MCF 10A (cell line): Measurements from ENCODE around the gene SRGAP2B. TPM values are rescaled to one million over a fixed set of nuclear protein-coding genes. Genes with fewer than 3 reads are reported as not detected.
"Not testable (repeated sequence)": the region's sequence is repeated elsewhere in the genome, so short reads cannot be mapped to it uniquely, and the experiment has no call there.

Source experiments
- BruUV-seq: library from RNA; stranded (reverse); fragments of 400-500 nt; replicated peaks from 2 replicates; lab custom pipeline; 2021; lab: Mats Ljungman, UMichigan
- CTCF ChIA-PET: fragments of 300-600 bp; sonication (Branson Sonifier 250); formaldehyde crosslinking; extraction: SDS; loops from one replicate; lab custom pipeline; 2021; ENCODE audit warnings: antibody characterized with exemption, inconsistent platforms; lab: Yijun Ruan, JAX
- POLR2A ChIA-PET: fragments of 300-600, 350-650 bp; sonication (Branson Sonifier 250); formaldehyde crosslinking; extraction: SDS; loops from one replicate; lab custom pipeline; 2020; ENCODE audit warnings: antibody characterized with exemption, inconsistent platforms; lab: Yijun Ruan, JAX
- DNase-seq: peaks from one replicate; pipeline ENCODE4 v3.0.0-alpha.2; 2018; ENCODE audit not compliant: unreplicated experiment
- H3K27ac Mint-ChIP-seq: one replicate; pipeline ENCODE4 v1.8.0; 2022; ENCODE audit warnings: mild to moderate bottlenecking, low read depth, mixed read lengths; ENCODE audit not compliant: unreplicated experiment
- H3K27me3 Mint-ChIP-seq: one replicate; pipeline ENCODE4 v1.8.0; 2022; ENCODE audit warnings: mixed read lengths; ENCODE audit not compliant: insufficient read depth, unreplicated experiment
- H3K36me3 Mint-ChIP-seq: one replicate; pipeline ENCODE4 v1.8.0; 2022; ENCODE audit warnings: mild to moderate bottlenecking, moderate library complexity, mixed read lengths; ENCODE audit not compliant: insufficient read depth, unreplicated experiment
- H3K4me1 Mint-ChIP-seq: one replicate; pipeline ENCODE4 v1.8.0; 2022; ENCODE audit warnings: mixed read lengths; ENCODE audit not compliant: insufficient read depth, unreplicated experiment
- H3K4me3 Mint-ChIP-seq: one replicate; pipeline ENCODE4 v1.8.0; 2022; ENCODE audit warnings: mild to moderate bottlenecking, moderate library complexity, mixed read lengths; ENCODE audit not compliant: unreplicated experiment
- H3K9me3 Mint-ChIP-seq: one replicate; pipeline ENCODE4 v1.8.0; 2022; ENCODE audit warnings: mixed read lengths; ENCODE audit not compliant: unreplicated experiment
- intact Hi-C: fragments of 100-400 bp; cut with micrococcal nuclease; formaldehyde crosslinking; loops from 2 replicates; pipeline ENCODE4 v1.14.1; 2022
- total RNA-seq: library from RNA; stranded (reverse); gene quantifications from 2 replicates; pipeline ENCODE4 v1.2.3, GENCODE V29; 2022

The SRGAP2B gene
- total RNA-seq, 1 experiment from 2014 or later, result 50.8 TPM

GRCh38 chr1:144946525-144947480, 148.3 kb downstream of the SRGAP2B start:
- H3K27me3 Mint-ChIP-seq, H3K4me3 Mint-ChIP-seq, H3K36me3 Mint-ChIP-seq, intact Hi-C loops, H3K4me1 Mint-ChIP-seq, BruUV-seq, CTCF ChIA-PET, H3K9me3 Mint-ChIP-seq, POLR2A ChIA-PET, H3K27ac Mint-ChIP-seq, DNase-seq: not testable (repeated sequence)

GRCh38 chr1:144941710-144942109, 153.4 kb downstream of the SRGAP2B start:
- CTCF ChIA-PET, H3K27ac Mint-ChIP-seq, H3K4me3 Mint-ChIP-seq, POLR2A ChIA-PET, H3K36me3 Mint-ChIP-seq, intact Hi-C loops, DNase-seq, BruUV-seq, H3K4me1 Mint-ChIP-seq, H3K27me3 Mint-ChIP-seq, H3K9me3 Mint-ChIP-seq: not testable (repeated sequence)

- DNase-seq, H3K27ac Mint-ChIP-seq, CTCF ChIA-PET, H3K27me3 Mint-ChIP-seq, BruUV-seq, intact Hi-C loops, H3K4me3 Mint-ChIP-seq, H3K36me3 Mint-ChIP-seq, H3K4me1 Mint-ChIP-seq, H3K9me3 Mint-ChIP-seq, POLR2A ChIA-PET: not testable (repeated sequence)
Observed at GRCh38 chr1:144940054-144940453, 155.1 kb downstream of the SRGAP2B start.

GRCh38 chr1:144938627-144939026, 156.5 kb downstream of the SRGAP2B start:
- POLR2A ChIA-PET, H3K27ac Mint-ChIP-seq, H3K36me3 Mint-ChIP-seq, H3K4me3 Mint-ChIP-seq, CTCF ChIA-PET, H3K9me3 Mint-ChIP-seq, intact Hi-C loops, H3K4me1 Mint-ChIP-seq, BruUV-seq, DNase-seq, H3K27me3 Mint-ChIP-seq: not testable (repeated sequence)

GRCh38 chr1:144936186-144936732, 158.9 kb downstream of the SRGAP2B start:
- H3K27me3 Mint-ChIP-seq, H3K9me3 Mint-ChIP-seq, POLR2A ChIA-PET, intact Hi-C loops, H3K4me3 Mint-ChIP-seq, BruUV-seq, CTCF ChIA-PET, H3K4me1 Mint-ChIP-seq, DNase-seq, H3K36me3 Mint-ChIP-seq, H3K27ac Mint-ChIP-seq: not testable (repeated sequence)

- H3K27me3 Mint-ChIP-seq, POLR2A ChIA-PET, CTCF ChIA-PET, H3K27ac Mint-ChIP-seq, H3K4me3 Mint-ChIP-seq, intact Hi-C loops, H3K9me3 Mint-ChIP-seq, BruUV-seq, DNase-seq, H3K36me3 Mint-ChIP-seq, H3K4me1 Mint-ChIP-seq: not testable (repeated sequence)
Observed at GRCh38 chr1:144935310-144935709, 159.8 kb downstream of the SRGAP2B start.

- H3K36me3 Mint-ChIP-seq, H3K9me3 Mint-ChIP-seq, H3K4me3 Mint-ChIP-seq, DNase-seq, H3K27me3 Mint-ChIP-seq, POLR2A ChIA-PET, H3K27ac Mint-ChIP-seq, H3K4me1 Mint-ChIP-seq, intact Hi-C loops, BruUV-seq, CTCF ChIA-PET: not testable (repeated sequence)
Observed at GRCh38 chr1:144933014-144933413, 162.1 kb downstream of the SRGAP2B start.

- DNase-seq, H3K36me3 Mint-ChIP-seq, H3K4me3 Mint-ChIP-seq, H3K27me3 Mint-ChIP-seq, H3K9me3 Mint-ChIP-seq, H3K4me1 Mint-ChIP-seq, H3K27ac Mint-ChIP-seq, BruUV-seq, CTCF ChIA-PET, intact Hi-C loops, POLR2A ChIA-PET: not testable (repeated sequence)
Observed at GRCh38 chr1:144932153-144932552, 163.0 kb downstream of the SRGAP2B start.

- H3K27ac Mint-ChIP-seq, H3K4me1 Mint-ChIP-seq, intact Hi-C loops, H3K27me3 Mint-ChIP-seq, H3K4me3 Mint-ChIP-seq, BruUV-seq, H3K9me3 Mint-ChIP-seq, POLR2A ChIA-PET, CTCF ChIA-PET, H3K36me3 Mint-ChIP-seq: not testable (repeated sequence)
- peak; percentile 0 for DNase-seq
Observed at GRCh38 chr1:144931553-144931952, 163.6 kb downstream of the SRGAP2B start.
